NK-92 (cell line): ENCODE measurements around the gene NDUFB6.
"Not testable (repeated sequence)": the region's sequence is repeated elsewhere in the genome, so short reads cannot be mapped to it uniquely, and the experiment has no call there.

Experiments
- DNase-seq: peaks from one replicate; lab custom pipeline; 2025; ENCODE audit not compliant: unreplicated experiment; lab: John Stamatoyannopoulos, UW

NDUFB6 gene

GRCh38 chr9:32524892-32525708 lies 47.9 kb downstream of the NDUFB6 start:
- no peak for DNase-seq

- DNase-seq: not testable (repeated sequence)
These were observed 48.4 kb downstream of the NDUFB6 start for GRCh38 chr9:32524558-32524891.

GRCh38 chr9:32523910-32524309 lies 49.0 kb downstream of the NDUFB6 start:
- no peak for DNase-seq

- no peak for DNase-seq
These were observed 54.7 kb downstream of the NDUFB6 start for GRCh38 chr9:32518276-32518675.

- no peak for DNase-seq
These were observed 56.7 kb downstream of the NDUFB6 start for GRCh38 chr9:32516241-32516640.

- no peak for DNase-seq
These were observed 64.2 kb downstream of the NDUFB6 start for GRCh38 chr9:32508728-32509127.

- DNase-seq: no peak
These were observed 70.0 kb downstream of the NDUFB6 start for GRCh38 chr9:32503008-32503407.
